ENCODE results near the gene HBEGF.

- TF ChIP-seq EZH2phosphoT487 (IDR thresholded peaks at IDR 0.05; ENCODE audit: borderline replicate concordance) (no peak), EZH2 (IDR thresholded peaks at IDR 0.05) (no peak), YY1 (IDR thresholded peaks at IDR 0.05; ENCODE audit: extremely low read depth, insufficient replicate concordance, low read depth, low read length) (no peak), CEBPB (IDR thresholded peaks at IDR 0.05; ENCODE audit: low read depth) (no peak), REST (IDR thresholded peaks at IDR 0.05; ENCODE audit: low read depth) (no peak), FOSL1 (IDR thresholded peaks at IDR 0.05; ENCODE audit: low read depth) (no peak), POLR2A (IDR thresholded peaks at IDR 0.05; ENCODE audit: borderline replicate concordance, extremely low read depth, insufficient read depth, insufficient read length) (no peak)
- TF ChIP-seq, protein P1, sequence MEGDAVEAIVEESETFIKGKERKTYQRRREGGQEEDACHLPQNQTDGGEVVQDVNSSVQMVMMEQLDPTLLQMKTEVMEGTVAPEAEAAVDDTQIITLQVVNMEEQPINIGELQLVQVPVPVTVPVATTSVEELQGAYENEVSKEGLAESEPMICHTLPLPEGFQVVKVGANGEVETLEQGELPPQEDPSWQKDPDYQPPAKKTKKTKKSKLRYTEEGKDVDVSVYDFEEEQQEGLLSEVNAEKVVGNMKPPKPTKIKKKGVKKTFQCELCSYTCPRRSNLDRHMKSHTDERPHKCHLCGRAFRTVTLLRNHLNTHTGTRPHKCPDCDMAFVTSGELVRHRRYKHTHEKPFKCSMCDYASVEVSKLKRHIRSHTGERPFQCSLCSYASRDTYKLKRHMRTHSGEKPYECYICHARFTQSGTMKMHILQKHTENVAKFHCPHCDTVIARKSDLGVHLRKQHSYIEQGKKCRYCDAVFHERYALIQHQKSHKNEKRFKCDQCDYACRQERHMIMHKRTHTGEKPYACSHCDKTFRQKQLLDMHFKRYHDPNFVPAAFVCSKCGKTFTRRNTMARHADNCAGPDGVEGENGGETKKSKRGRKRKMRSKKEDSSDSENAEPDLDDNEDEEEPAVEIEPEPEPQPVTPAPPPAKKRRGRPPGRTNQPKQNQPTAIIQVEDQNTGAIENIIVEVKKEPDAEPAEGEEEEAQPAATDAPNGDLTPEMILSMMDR (IDR thresholded peaks at IDR 0.05 in 2 of 3, conservative IDR thresholded peaks at IDR 0.05 in 1 of 3; ENCODE audit: borderline replicate concordance in 1 of 3, insufficient read depth in 1 of 3, low read depth in 2 of 3, low read length in 2 of 3) = no peak
Measured at GRCh38 chr5:140301136-140301535, 45.3 kb downstream of the HBEGF start.
